Heart right ventricle (tissue), 16 donors: ENCODE results near the gene ATXN1. TPM values are rescaled to one million over a fixed set of nuclear protein-coding genes. Genes with fewer than 3 reads are reported as not detected.

ENCODE experiments used
- ATAC-seq, 8 donors: fragments of 200-7000 bp; cut with Tn5 transposase; one replicate each; pipeline ENCODE4 v1.9.1; 2020; ENCODE audit warnings: mild to moderate bottlenecking in 8 of 8, moderate library complexity in 8 of 8, moderate number of reproducible peaks in 1 of 8
- DNase-seq, 2 donors: peaks; one replicate each; pipeline ENCODE4 v3.0.0-alpha.2; 2020
- H3K27ac ChIP-seq, 10 donors: fragments of 200-600 bp; sonication (generic) in 2 of 10; one replicate each; pipeline versions ENCODE4 v1.5.0 to v1.8.0; 2020 to 2022; ENCODE audit warnings: mild to moderate bottlenecking in 3 of 10
- H3K27me3 ChIP-seq, 7 donors: fragments of 200-600 bp; one replicate each; pipeline ENCODE4 v1.8.0; 2021 to 2022; ENCODE audit warnings: mild to moderate bottlenecking in 2 of 7
- H3K36me3 ChIP-seq, 9 donors: fragments of 200-600 bp; sonication (generic) in 1 of 9; one replicate each; pipeline versions ENCODE4 v1.5.0 to v1.8.0; 2020 to 2022; ENCODE audit warnings: mild to moderate bottlenecking in 2 of 9
- H3K4me1 ChIP-seq, 9 donors: fragments of 200-600 bp; sonication (generic) in 1 of 9; one replicate each; pipeline versions ENCODE4 v1.5.0 to v1.8.0; 2020 to 2022; ENCODE audit warnings: mild to moderate bottlenecking in 4 of 9
- H3K4me3 ChIP-seq, 10 donors: fragments of 200-600 bp; sonication (generic) in 2 of 10; one replicate each; pipeline versions ENCODE4 v1.5.0 to v1.8.0; 2020 to 2022; ENCODE audit warnings: mild to moderate bottlenecking in 7 of 10, moderate library complexity in 2 of 10
- H3K9me3 ChIP-seq, 11 donors: fragments of 200-600 bp in 10 of 11; sonication (generic) in 2 of 11; one replicate each; pipeline versions ENCODE4 v1.5.0 to v1.8.0; 2013 to 2022; ENCODE audit warnings: mild to moderate bottlenecking in 2 of 11, control low read depth in 1 of 11, moderate library complexity in 1 of 11
- WGBS, 2 donors: extraction: QIAGEN DNeasy Blood & Tissue Kit; methylation state at CpG; one replicate each; pipeline ENCODE4 v1.1.7; 2013; ENCODE audit warnings: inconsistent platforms in 1 of 2; 5-methylcytosine and 5-hydroxymethylcytosine counted together
- intact Hi-C, 10 donors: fragments of 100-400 bp; cut with DNase I; formaldehyde crosslinking; loops; one replicate each; pipeline versions ENCODE4 v1.11.1 to v1.14.2; 2022
- polyA plus RNA-seq, 2 donors: library from polyadenylated mRNA; stranded (reverse); fragments of 200-250 nt; gene quantifications; one replicate each; pipeline ENCODE4 v1.2.3, GENCODE V29; 2013
- total RNA-seq, 10 donors: library from RNA; stranded (reverse); fragmentation: NEBNext Ultra II Directional in 3 of 10; extraction: Animal tissue kit (Norgen Biotek cat#: 25700) in 3 of 10; gene quantifications; one replicate each; pipeline versions ENCODE4 v1.2.1 to v1.2.4, GENCODE V29; 2021 to 2023
- TF ChIP-seq, protein P1 (sequence below), 9 donors: fragments of 200-600 bp; sonication (generic) in 2 of 9; IDR thresholded peaks; one replicate each; pipeline versions ENCODE4 v1.5.0 to v1.8.0; 2021 to 2022; ENCODE audit warnings: antibody characterized with exemption in 9 of 9, mild to moderate bottlenecking in 5 of 9, moderate library complexity in 1 of 9
- donor health status: Arrhythmogenic right ventricular cardiomyopathy.
- donor health status: ischemic (EF 13 %, LVEDD 7.1; RV severe dilation, severe dysfunction).
- donor health status: healthy with polysubstance abuse.
- donor health status: DM: no; HTN: yes; CAD: no.
- donor health status: DM: no; HTN: no; CAD: no.
- donor health status: ischemic (EF 25% LVEDD 6.9; RV normal size, moderate dysfunction).
- donor health status: ischemic (EF 25% LVEDD 5.7; RV mildly dilated, moderate dysfunction).
- donor health status: healthy.
- donor health status: DM: yes; HTN: yes; CAD: no.
- donor health status: Ischemic cardiomyopathy.
- donor health status: ischemic (EF 35%, LVEDD 5.7; RV mildly dilated, moderate dysfunction).
- donor health status: nonischemic (EF 11% LVEDD 7.7; RV severe dilation, severe dysfunction).
- donor health status: DM: yes; HTN: yes; CAD: no.
- donor health status: PGD.
- donor health status: ischemic (EF 29% LVEDD 5.4; RV normal size, mild dysfunction).
- donor health status: nonischemic (EF 23%, LVEDD 6.1; RV moderate dilation, normal function).

Gene ATXN1
- total and polyA plus RNA-seq, 12 donors = 4.1 to 46.5 (median 40.3) TPM

DNA sequence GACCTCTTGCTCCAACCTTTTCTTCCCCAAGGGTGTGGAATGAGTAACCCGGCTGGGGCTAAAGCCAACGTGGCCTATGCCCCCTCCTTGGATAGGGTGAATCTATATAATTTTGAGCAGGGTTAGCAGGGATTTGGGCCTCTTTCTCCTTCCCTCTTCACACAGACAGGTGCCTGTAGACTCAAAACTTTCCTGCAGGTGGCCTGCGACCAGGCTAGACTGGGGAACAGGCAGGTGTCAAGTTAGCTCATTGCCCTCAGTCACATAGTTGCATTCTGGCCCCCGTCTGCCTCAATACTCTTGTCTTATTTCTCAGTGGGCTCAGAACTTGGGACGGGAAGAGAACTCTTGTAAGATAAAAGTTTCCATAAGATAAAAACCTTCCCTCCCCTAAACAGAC is 243.0 kb downstream of the ATXN1 start:
- Histone ChIP-seq H3K4me3 (no peak overlapping the region), H3K27me3 (no peaks in the 10 kb centered on the region), H3K4me1 (peaks cover 0 to 39% (median 22%) of the 10 kb centered on the region in 9 donors), H3K9me3 (no peaks in the 10 kb centered on the region), H3K36me3 (peaks cover 0 to 30% (median 0%) of the 10 kb centered on the region in 9 donors), H3K27ac (no peak overlapping the region)
- TF ChIP-seq, protein P1, sequence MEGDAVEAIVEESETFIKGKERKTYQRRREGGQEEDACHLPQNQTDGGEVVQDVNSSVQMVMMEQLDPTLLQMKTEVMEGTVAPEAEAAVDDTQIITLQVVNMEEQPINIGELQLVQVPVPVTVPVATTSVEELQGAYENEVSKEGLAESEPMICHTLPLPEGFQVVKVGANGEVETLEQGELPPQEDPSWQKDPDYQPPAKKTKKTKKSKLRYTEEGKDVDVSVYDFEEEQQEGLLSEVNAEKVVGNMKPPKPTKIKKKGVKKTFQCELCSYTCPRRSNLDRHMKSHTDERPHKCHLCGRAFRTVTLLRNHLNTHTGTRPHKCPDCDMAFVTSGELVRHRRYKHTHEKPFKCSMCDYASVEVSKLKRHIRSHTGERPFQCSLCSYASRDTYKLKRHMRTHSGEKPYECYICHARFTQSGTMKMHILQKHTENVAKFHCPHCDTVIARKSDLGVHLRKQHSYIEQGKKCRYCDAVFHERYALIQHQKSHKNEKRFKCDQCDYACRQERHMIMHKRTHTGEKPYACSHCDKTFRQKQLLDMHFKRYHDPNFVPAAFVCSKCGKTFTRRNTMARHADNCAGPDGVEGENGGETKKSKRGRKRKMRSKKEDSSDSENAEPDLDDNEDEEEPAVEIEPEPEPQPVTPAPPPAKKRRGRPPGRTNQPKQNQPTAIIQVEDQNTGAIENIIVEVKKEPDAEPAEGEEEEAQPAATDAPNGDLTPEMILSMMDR (IDR thresholded peaks at IDR 0.05) = no peak
- intact Hi-C loops = loop anchor here in 8 of 10 donors (5.0 to 10.0 kb wide), 4 partner anchors 183 to 447 kb away; no protein-coding TSS in a partner anchor
- ATAC-seq = no peak
- no peak for DNase-seq
- WGBS, 2 donors = 80 to 88% methylated on average over 5 of the region's 5 CpGs

DNA sequence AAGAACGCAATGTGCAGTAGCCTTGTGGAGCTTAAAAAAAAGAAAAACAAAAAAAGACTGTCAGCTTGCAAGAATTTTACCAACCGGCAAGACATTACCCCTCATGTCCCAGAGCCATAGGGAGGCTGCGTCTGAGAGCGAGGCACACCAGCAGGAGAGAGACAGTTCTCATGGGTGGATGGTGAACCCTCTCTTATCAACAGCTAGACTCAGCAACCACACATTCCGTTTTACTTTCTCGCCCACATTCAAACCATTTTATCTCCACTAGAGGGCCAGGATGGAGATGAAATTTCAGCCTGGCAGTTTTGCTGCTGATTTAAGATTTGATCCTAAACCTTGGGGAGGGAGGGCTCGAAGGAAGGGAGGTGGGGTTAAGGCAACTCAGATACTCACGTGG is 247.0 kb downstream of the ATXN1 start:
- DNase-seq (no peak), ATAC-seq (peak in 5 of 8 donors; percentile 10 to 51 (median 34))
- Histone ChIP-seq H3K27me3 (no peaks in the 10 kb centered on the region), H3K9me3 (no peaks in the 10 kb centered on the region), H3K4me3 (no peak overlapping the region), H3K4me1 (peaks cover 4 to 57% (median 39%) of the 10 kb centered on the region in 9 donors), H3K36me3 (no peaks in the 10 kb centered on the region), H3K27ac (no peak overlapping the region)
- intact Hi-C loops = loop anchor here in 9 of 10 donors (5.0 to 10.0 kb wide), 5 partner anchors 179 to 451 kb away; partner anchors contain the start of gene ATXN1 (in 5 of the 9)
- WGBS, 2 donors = 40 to 43% methylated on average over 8 of the region's 8 CpGs
- TF ChIP-seq, protein P1 (IDR thresholded peaks at IDR 0.05) = peak in 7 of 9 donors; percentile 36 to 54 (median 51)

DNA sequence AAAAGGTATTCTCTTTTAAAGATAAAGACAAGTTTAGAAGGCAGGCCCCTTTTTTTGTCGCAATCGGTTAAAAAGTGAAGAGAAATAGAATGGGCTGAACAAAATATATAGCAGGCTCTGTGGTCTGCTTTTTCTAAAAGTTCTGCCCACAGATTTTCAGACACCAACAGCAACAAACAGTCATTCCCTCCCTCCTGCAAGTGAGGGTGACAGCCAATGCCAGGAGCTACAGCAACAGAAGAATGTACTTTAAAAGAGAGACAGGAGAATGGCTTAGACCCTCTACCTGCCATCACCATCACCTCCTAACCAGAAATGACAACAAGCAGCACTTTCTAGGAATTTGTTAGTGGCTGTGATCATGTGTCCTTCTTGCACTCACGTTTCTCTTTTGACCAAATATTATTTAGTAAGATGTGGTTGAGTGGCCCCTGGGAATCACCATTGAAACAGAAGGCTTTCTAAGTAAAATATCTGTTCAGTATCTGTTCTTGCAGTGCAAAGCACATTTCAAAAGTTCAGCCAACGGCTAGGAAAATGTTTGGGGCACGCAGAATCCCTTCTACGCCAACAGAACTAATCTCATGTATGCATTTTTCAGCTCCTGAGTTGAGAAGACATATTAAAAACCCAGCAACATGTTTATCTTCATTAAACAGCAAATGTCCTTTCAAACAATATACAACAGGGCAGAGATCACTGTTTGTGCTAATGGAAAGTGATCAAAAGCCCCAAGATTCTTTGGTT is 248.5 kb downstream of the ATXN1 start:
- DNase-seq (no peak), ATAC-seq (no peak)
- H3K27me3 ChIP-seq = no peaks in the 10 kb centered on the region
- intact Hi-C loops = loop anchor here (2.0 to 10.0 kb wide), 7 partner anchors 178 to 452 kb away; partner anchors contain the start of gene ATXN1 (in 5 of the 10)
- peaks cover 4 to 42% (median 39%) of the 10 kb centered on the region in 9 donors for H3K4me1 ChIP-seq
- TF ChIP-seq, protein P1 (IDR thresholded peaks at IDR 0.05) = no peak
- no peaks in the 10 kb centered on the region for H3K36me3 ChIP-seq
- WGBS, 2 donors = 70 to 72% methylated on average over 6 of the region's 6 CpGs
- H3K9me3 ChIP-seq = no peaks in the 10 kb centered on the region
- H3K4me3 ChIP-seq = no peak overlapping the region
- H3K27ac ChIP-seq = peak overlapping the region in 2 of 10 donors; percentile 3 to 33

DNA sequence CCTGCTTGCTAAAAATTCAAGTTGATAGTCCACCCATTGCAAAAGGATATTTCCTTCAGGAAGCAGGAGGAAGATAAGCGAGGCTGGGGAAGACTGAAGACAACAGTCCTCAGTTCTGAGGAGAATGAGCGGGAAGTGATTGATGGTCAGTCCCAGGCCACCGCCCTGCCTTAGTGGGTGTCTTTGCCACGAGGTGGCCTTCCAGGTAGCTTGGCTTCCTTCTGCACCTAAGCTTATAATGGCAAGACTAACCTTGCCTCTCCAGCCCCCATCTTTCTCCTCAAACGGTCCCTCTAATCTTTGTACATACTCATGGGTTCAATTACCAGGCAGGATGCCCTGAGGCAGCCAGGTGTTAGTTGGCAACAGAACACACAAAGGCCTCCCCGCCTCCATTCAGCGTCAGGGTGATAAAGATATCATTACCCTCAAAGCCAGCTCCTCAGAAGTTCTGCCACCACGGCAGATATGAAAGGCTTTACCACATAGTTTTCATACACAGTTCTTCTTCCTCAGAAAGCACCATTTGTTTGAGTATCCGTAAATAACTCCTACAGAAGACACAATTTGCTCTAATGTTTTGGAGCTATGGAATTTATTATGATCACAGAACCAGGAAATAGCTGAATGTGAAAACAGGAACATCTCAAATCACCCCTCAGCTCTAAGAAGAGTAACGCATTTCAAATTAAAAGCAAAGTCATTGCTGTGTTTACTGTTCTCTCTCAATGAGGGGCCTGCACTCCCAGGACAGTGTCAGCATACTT is 249.4 kb downstream of the ATXN1 start:
- Histone ChIP-seq H3K9me3 (no peaks in the 10 kb centered on the region), H3K4me1 (peaks cover 4 to 41% (median 37%) of the 10 kb centered on the region in 9 donors), H3K4me3 (no peak overlapping the region), H3K27me3 (no peaks in the 10 kb centered on the region), H3K36me3 (no peaks in the 10 kb centered on the region), H3K27ac (peak overlapping the region in 2 of 10 donors; percentile 3 to 33)
- WGBS, 2 donors = 60 to 62% methylated on average over 10 of the region's 10 CpGs
- ATAC-seq (peak in 1 of 8 donors; percentile 21), DNase-seq (no peak)
- TF ChIP-seq, protein P1 (IDR thresholded peaks at IDR 0.05) = no peak
- intact Hi-C loops = loop anchor here (2.0 to 10.0 kb wide), 9 partner anchors 177 to 453 kb away; partner anchors contain the start of gene ATXN1 (in 5 of the 10)
